ENCODE data around the gene ACER2.

The ACER2 gene

DNA sequence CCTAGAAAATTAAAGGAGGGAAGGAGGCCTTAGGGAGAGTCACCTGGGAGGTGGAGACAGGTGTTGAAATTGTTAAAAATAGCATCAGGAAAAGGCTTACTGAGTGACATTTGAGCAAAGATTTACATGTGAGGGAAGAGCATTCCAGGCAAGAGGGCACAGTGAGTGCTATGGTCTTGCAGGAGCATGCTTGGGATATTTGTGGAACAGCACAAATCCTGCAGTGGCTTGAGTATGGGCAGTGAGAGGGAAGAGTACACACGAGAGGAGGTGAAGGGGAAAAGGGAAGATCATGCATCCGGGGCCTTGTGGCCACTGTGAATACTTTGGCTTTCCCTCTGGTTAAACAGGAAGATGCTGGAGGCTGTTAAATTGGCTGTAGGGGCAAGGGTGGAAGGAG lies 36.6 kb downstream of the ACER2 start:
- Histone ChIP-seq H3K27me3 (ENCODE audit: low read depth) (no peaks in the 10 kb centered on the region), H3K4me3 (no peak overlapping the region), H3K36me3 (replicated peaks) (no peaks in the 10 kb centered on the region), H3K9me3 (no peaks in the 10 kb centered on the region), H3K4me1 (peaks cover 5% of the 10 kb centered on the region; the same call in 1 of the 2 replicates)
- in situ Hi-C loops (cut with MboI; ENCODE audit: low sequenced_read_pairs): no loop called here
- DNase-seq (ENCODE audit: low spot score in 2 of 2): no peak

DNA sequence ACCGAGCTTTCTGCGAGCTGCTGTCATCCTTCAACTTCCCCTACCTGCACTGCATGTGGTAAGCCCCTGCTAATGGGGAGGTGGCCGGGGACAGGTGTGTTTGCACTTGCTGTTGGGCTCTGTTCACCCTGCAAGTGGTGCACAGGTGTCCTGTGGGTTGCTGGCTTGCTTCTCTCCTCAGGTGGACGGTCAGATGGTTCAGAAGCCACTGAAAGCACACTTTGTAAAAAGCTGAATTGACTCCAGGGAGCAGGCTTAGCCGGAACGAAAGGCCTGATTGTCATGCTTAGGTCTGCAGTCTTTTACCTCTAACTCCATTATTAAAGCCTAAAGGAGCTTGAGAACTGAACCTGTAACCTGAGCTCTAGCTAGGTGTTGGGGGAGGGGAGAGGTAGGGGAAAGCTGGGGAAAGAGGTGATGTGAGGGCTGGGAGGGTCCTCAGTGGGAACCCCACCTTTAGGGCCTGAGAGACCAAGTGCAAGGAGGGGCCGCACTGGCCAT lies 37.6 kb downstream of the ACER2 start:
- DNase-seq (ENCODE audit: low spot score in 2 of 2): no peak
- Histone ChIP-seq H3K27me3 (ENCODE audit: low read depth) (no peaks in the 10 kb centered on the region), H3K4me3 (no peak overlapping the region), H3K9me3 (no peaks in the 10 kb centered on the region), H3K4me1 (peaks cover 5% of the 10 kb centered on the region; the same call in 1 of the 2 replicates), H3K36me3 (replicated peaks) (no peaks in the 10 kb centered on the region)
- in situ Hi-C loops (cut with MboI; ENCODE audit: low sequenced_read_pairs): no loop called here

DNA sequence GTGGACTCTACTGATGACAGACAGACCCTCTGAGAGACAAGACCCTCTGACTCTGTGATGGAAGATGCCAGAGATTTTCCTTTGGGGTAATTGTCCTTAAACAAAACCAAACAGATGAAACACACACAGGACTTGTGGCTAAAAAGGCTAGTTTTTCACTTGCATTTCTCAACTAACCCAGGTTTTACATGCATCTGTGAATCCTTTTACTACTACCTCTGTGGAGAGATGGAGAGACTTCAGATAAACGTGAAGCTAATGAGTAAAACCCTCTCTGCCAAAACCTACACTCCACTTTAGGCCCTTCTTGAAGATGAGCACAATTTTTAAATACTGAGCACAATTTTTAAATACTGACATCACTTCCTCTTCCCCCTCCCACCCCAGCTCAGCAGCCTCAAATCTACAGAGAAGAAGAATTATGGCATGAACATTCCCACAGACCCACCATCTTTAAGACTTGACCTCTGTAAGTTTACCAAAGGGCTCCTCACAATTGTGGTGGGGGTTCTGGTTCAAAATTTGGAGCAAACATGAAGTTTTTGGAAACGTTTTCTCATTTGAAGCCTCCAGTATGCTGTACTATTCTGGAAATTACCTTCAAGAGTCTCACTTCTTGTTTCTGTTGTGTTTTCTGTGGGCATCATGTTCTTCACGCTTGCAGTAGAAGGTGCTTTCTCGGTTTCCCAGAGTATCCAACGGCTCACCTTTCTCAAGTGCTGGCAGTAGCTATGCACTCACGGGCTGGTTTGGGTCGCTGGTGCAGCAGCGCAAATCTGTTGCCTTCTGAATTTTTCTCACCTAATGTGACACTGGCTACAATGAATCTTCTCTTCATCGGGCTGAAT lies 42.7 kb downstream of the ACER2 start:
- Histone ChIP-seq H3K4me3 (no peak overlapping the region), H3K36me3 (replicated peaks) (no peaks in the 10 kb centered on the region), H3K9me3 (no peaks in the 10 kb centered on the region), H3K4me1 (peaks cover 6% of the 10 kb centered on the region; the same call in 1 of the 2 replicates), H3K27me3 (ENCODE audit: low read depth) (no peaks in the 10 kb centered on the region)
- DNase-seq (ENCODE audit: low spot score in 2 of 2): no peak
- in situ Hi-C loops (cut with MboI; ENCODE audit: low sequenced_read_pairs): loop anchor here (25.0 kb wide), 1 partner anchor 639 kb away; no protein-coding TSS in a partner anchor

DNA sequence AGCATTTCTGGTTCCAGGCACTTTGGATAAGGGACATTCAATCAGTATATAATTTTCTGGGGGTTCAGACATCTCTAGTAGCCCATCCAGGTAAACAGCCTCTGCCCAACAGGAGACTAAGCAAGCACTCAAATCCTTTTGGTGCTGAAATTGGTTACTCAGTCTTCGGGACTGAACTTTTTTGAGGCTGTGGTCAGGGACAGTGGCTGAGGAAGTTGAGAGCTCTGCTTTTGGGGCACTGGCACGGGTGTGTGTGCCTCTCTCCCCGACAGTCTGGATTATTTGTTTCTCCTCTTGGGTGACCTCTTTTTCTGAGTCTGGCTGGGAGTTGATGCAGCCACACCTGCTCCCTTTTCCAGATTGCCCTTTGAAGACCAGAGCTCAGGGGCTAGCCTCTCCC lies 47.6 kb downstream of the ACER2 start:
- H3K27me3 ChIP-seq (ENCODE audit: low read depth): no peaks in the 10 kb centered on the region
- in situ Hi-C loops (cut with MboI; ENCODE audit: low sequenced_read_pairs): loop anchor here (25.0 kb wide), 1 partner anchor 644 kb away; no protein-coding TSS in a partner anchor
- H3K4me3 ChIP-seq: no peak overlapping the region
- H3K36me3 ChIP-seq (replicated peaks): no peaks in the 10 kb centered on the region
- H3K9me3 ChIP-seq: no peaks in the 10 kb centered on the region
- H3K4me1 ChIP-seq: peaks cover 6% of the 10 kb centered on the region; the same call in 1 of the 2 replicates
- no peak for DNase-seq (ENCODE audit: low spot score in 2 of 2)

DNA sequence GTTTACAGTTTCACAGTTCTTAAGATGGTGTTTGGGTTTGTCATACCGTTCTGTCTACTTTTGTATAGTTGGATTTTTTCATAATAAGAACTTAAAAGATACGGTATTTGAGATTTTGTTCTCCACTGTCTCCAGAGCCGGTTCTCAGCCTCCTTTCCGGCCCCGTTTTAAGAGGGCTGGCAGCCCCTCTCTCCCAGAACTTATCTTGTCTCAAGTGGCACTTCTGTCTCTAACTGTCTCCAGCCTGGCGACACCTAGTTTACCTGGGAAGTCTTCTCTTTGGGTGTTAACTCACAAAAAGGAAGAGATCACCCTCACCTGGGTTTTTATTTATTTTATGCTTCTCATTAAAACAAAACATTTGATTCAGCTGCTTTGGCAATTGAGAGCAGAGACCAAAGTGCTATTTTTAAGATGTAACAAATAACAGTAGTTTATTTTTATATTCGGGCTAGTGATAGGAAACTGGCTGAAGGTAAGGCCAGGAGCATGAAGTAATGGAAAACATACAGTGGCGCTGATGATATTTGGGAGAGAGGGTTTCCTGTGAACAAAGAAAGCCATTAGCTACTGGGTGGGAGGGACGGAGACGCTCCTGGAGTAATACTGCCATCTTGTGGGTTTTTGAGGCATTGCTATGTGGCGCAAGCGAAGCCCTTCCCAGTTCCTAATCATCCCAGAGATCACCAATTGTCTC lies 48.3 kb downstream of the ACER2 start:
- Histone ChIP-seq H3K9me3 (no peaks in the 10 kb centered on the region), H3K36me3 (replicated peaks) (no peaks in the 10 kb centered on the region), H3K4me1 (peaks cover 6% of the 10 kb centered on the region; the same call in 1 of the 2 replicates), H3K27me3 (ENCODE audit: low read depth) (no peaks in the 10 kb centered on the region), H3K4me3 (no peak overlapping the region)
- peak; percentile 69 to 71 for DNase-seq (ENCODE audit: low spot score in 2 of 2)
- in situ Hi-C loops (cut with MboI; ENCODE audit: low sequenced_read_pairs): loop anchor here (25.0 kb wide), 1 partner anchor 645 kb away; no protein-coding TSS in a partner anchor

DNA sequence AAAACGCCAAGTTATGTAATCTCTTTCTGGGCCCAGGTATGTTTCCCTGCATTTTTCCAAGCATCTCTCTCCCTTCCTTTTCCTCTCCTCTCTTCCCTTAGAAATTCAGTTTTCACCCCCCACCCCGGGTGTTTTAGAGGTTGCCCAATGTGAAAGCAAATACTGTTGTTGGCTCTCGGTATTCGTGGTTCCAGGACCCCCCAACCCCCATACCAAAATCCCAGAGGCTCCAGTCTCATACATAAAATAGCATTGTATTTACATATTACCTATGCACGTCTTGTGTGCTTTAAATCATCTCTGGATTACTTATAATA lies 48.8 kb downstream of the ACER2 start:
- in situ Hi-C loops (cut with MboI; ENCODE audit: low sequenced_read_pairs): loop anchor here (25.0 kb wide), 1 partner anchor 645 kb away; no protein-coding TSS in a partner anchor
- no peak overlapping the region for H3K4me3 ChIP-seq
- H3K27me3 ChIP-seq (ENCODE audit: low read depth): no peaks in the 10 kb centered on the region
- no peaks in the 10 kb centered on the region for H3K9me3 ChIP-seq
- H3K36me3 ChIP-seq (replicated peaks): no peaks in the 10 kb centered on the region
- no peak for DNase-seq (ENCODE audit: low spot score in 2 of 2)
- H3K4me1 ChIP-seq: peaks cover 6% of the 10 kb centered on the region; the same call in 1 of the 2 replicates

DNA sequence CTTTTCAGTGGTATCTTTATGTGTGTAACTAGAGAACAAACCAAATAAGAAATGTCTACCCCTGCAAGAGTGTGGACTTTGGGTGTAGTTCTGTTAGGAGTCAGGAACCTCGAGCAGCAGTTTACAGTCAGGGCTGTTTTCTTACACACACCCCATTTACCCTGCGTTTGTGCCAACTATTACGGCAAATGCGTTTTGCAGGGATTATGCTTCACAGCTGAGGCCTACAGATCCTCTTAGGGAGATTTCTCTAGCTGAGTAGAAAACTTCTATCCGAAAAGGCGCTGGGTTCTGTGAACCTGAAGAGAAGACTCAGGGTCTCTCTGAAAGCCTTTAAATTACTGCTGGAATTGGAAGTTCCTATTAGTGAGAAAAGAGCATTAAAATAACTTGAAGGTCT lies 51.4 kb downstream of the ACER2 start:
- Histone ChIP-seq H3K36me3 (replicated peaks) (no peaks in the 10 kb centered on the region), H3K9me3 (no peaks in the 10 kb centered on the region), H3K4me3 (no peak overlapping the region), H3K27me3 (ENCODE audit: low read depth) (no peaks in the 10 kb centered on the region), H3K4me1 (no peaks in the 10 kb centered on the region; the same call in 1 of the 2 replicates)
- in situ Hi-C loops (cut with MboI; ENCODE audit: low sequenced_read_pairs): loop anchor here (25.0 kb wide), 1 partner anchor 648 kb away; no protein-coding TSS in a partner anchor
- no peak for DNase-seq (ENCODE audit: low spot score in 2 of 2)

DNA sequence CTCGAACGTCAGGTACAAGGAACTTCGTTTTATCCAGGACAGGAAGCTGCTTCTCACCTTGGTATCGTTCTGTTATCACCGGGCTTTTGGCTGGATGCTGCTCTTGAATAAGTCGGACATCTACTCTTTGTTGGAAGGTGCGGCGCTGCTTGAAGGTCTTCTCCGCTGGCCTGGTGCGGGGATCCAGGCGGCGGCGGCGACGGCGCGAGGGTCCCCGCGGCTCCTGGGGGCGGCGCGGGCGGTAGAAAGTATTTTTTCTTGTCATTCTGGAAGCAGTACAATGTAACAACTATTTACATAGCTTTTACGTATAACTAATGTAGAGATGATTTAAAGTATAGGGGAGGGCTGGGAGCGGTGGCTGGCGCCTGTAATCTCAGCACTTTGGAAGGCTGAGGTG lies 52.3 kb downstream of the ACER2 start:
- in situ Hi-C loops (cut with MboI; ENCODE audit: low sequenced_read_pairs): loop anchor here (25.0 kb wide), 1 partner anchor 649 kb away; no protein-coding TSS in a partner anchor
- Histone ChIP-seq H3K27me3 (ENCODE audit: low read depth) (no peaks in the 10 kb centered on the region), H3K4me3 (no peak overlapping the region), H3K9me3 (no peaks in the 10 kb centered on the region), H3K4me1 (no peaks in the 10 kb centered on the region; the same call in 1 of the 2 replicates), H3K36me3 (replicated peaks) (no peaks in the 10 kb centered on the region)
- DNase-seq (ENCODE audit: low spot score in 2 of 2): no peak

DNA sequence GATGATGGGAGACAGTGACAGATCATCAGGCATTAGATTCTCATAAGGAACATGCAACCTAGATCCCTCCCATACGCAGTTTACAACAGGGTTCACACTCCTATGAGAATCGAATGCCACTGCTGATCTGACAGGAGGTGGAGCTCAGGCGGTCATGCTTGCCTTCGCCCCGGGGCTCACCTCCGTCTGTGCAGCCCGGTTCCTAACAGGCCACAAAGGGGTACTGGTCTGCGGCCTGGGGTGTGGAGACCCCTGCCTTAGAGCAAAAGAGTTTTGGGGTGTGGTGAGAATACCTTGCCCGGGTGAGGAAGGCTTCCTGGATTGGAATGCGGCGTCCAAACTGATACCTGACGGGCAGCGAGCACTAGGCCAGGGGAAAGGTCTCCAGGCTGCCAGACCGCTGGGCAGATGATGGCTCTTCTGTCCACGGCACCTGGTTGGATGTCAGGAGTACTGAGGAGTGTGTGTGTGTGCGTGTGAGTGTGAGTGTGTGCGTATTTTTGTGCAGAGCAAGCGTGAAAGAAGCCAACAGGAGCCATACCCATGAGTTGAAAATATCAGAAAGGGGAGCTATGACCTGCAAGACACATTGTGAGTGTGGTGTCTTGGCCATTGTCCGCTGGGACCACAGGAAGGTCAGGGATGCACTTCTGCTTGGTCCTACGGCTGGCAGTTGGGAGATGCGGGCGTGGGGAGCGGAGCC lies 55.4 kb downstream of the ACER2 start:
- H3K4me3 ChIP-seq: peak overlapping the region; percentile 27
- no peaks in the 10 kb centered on the region; the same call in 1 of the 2 replicates for H3K4me1 ChIP-seq
- H3K9me3 ChIP-seq: no peaks in the 10 kb centered on the region
- no peaks in the 10 kb centered on the region for H3K36me3 ChIP-seq (replicated peaks)
- no peaks in the 10 kb centered on the region for H3K27me3 ChIP-seq (ENCODE audit: low read depth)
- DNase-seq (ENCODE audit: low spot score in 2 of 2): no peak
- in situ Hi-C loops (cut with MboI; ENCODE audit: low sequenced_read_pairs): loop anchor here (25.0 kb wide), 1 partner anchor 652 kb away; no protein-coding TSS in a partner anchor

DNA sequence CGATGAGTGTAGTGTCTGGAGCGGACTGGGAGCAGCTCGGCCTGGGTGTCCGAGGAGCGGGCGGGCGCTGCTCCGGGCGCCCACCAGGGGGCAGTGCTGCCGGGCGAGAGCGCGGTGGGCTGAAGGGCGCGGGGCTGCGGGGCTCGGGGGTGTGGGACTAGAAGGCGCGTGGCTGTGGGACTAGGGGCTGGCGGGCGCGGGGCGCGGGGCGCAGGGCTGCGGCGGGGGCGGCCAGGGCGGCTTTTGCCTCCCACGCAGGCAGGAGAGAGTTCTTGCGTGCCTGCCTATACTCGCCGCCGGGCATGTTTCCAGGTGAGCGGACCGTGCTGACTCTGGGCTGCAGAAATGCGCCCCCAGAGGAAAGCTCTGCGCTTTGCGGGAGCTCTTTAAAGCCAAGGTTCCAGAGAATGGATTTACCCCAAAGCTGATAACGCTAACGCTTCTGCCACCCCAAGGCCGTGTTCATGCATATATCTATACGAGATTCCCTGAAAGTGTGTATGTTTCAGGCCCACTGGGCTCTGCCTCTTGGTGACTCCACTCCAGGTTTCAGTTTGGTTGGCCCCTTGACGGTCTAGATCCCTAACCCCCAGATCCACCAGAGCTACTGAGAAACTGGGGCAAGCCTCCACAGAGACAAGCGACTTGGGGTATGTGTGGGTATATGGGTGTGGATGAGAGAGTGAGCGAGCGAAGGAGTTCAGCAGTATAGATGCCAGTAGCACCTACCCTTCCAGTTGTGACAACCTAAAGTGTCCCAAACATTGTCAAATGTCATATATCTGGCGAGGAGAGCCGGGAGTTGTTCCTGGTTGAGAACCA lies 56.2 kb downstream of the ACER2 start:
- Histone ChIP-seq H3K4me3 (peak overlapping the region; percentile 27), H3K4me1 (no peaks in the 10 kb centered on the region; the same call in 1 of the 2 replicates), H3K36me3 (replicated peaks) (no peaks in the 10 kb centered on the region), H3K27me3 (ENCODE audit: low read depth) (no peaks in the 10 kb centered on the region), H3K9me3 (no peaks in the 10 kb centered on the region)
- DNase-seq (ENCODE audit: low spot score in 2 of 2): peak; percentile 47 to 83
- in situ Hi-C loops (cut with MboI; ENCODE audit: low sequenced_read_pairs): loop anchor here (25.0 kb wide), 1 partner anchor 653 kb away; no protein-coding TSS in a partner anchor

DNA sequence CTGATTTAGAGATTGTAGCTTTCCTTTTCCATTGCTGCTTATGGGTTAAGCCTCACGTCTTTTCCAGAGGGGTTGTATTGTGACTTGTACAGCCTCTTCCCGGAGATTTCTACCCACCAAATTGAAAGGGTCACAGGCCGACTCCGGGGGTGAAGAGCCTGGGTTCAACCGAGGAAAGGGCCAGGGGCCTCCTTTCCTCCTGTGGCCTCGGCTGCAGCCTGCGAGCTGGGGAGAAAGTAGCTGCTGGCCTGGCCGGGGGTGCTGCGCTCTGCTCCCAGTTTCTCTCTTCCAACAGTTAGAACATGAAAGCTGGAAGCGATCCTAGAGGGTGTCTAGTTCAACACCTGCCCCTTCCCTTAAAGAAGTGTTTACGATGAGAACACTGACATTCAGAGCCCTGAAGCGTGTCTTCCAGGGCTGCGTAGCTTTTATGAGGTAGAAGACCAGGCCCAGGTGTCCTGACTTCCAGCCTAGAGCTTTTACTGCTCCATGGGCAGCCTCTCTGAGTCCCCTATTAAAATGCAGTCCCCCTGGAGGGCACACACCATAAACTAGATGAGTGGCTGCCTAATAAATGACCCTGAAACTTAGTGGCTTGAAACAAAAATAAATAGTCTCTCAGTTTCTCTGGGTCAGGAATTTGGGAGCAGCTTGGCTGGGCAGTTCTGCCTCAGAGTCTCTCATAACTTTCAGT lies 56.9 kb downstream of the ACER2 start:
- in situ Hi-C loops (cut with MboI; ENCODE audit: low sequenced_read_pairs): loop anchor here (25.0 kb wide), 1 partner anchor 653 kb away; no protein-coding TSS in a partner anchor
- no peak for DNase-seq (ENCODE audit: low spot score in 2 of 2)
- Histone ChIP-seq H3K27me3 (ENCODE audit: low read depth) (no peaks in the 10 kb centered on the region), H3K4me3 (no peak overlapping the region), H3K9me3 (no peaks in the 10 kb centered on the region), H3K36me3 (replicated peaks) (no peaks in the 10 kb centered on the region), H3K4me1 (no peaks in the 10 kb centered on the region; the same call in 1 of the 2 replicates)

DNA sequence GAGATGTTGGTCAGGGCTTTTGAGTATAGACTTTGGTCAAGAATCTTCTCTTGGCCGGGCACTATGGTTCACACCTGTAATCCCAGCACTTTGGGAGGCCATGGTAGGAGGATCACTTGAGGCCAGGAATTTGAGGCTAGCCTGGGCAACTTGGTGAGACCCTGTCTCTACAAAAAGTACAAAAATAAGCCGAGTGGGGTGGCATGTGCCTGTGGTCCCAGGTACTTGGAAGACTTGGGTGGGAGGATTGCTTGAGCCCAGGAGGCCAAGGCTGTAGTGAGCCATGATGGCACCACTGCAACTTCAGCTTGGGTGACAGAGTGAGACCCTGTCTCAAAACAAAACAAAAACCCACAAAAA lies 57.5 kb downstream of the ACER2 start:
- Histone ChIP-seq H3K4me3 (no peak overlapping the region), H3K4me1 (no peaks in the 10 kb centered on the region; the same call in 1 of the 2 replicates), H3K9me3 (no peaks in the 10 kb centered on the region), H3K36me3 (replicated peaks) (no peaks in the 10 kb centered on the region), H3K27me3 (ENCODE audit: low read depth) (no peaks in the 10 kb centered on the region)
- in situ Hi-C loops (cut with MboI; ENCODE audit: low sequenced_read_pairs): loop anchor here (25.0 kb wide), 1 partner anchor 654 kb away; no protein-coding TSS in a partner anchor
- DNase-seq (ENCODE audit: low spot score in 2 of 2): no peak
